GM12892 (cell line): Measurements from ENCODE around the gene MYL7.

Experiments
- DNase-seq: peaks from one replicate; pipeline ENCODE4 v3.0.0; 2011; ENCODE audit not compliant: insufficient read length
- FAIRE-seq: peaks from 2 replicates; lab custom pipeline; 2011; peaks lifted over from hg19 to GRCh38; lab: Jason Lieb, UNC
- POLR2A ChIP-seq: IDR thresholded peaks from 2 replicates; pipeline ENCODE4 v1.6.1; 2011; ENCODE audit warnings: low read depth, low read length, control low read depth
- POLR2AphosphoS5 ChIP-seq: IDR thresholded peaks from 2 replicates; pipeline ENCODE4 v1.6.1; 2011; ENCODE audit warnings: low read depth, low read length, control low read depth
- TAF1 ChIP-seq: IDR thresholded peaks from 2 replicates; pipeline ENCODE4 v1.6.1; 2011; ENCODE audit warnings: low read depth, mild to moderate bottlenecking, control low read depth, low read length, borderline replicate concordance

Gene MYL7

DNA sequence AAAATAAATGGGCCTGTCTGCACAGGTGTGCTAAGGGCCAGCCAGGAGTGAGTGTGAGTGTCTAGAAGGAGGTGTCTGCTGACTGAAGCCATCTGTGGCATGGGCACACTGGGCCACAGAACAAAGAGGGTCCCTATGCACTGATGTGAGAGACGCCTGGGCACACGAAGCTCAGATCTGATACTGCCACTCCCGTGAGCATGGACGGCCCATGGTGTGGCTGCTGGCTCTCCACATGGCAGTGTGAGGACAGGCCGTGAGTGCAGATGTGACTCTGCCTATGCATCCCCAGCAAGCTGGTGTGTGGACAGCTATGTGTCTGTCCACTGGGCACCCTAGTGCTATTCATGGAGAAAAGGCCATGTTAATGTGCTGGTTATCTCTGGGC, 12.8 kb upstream of the MYL7 start:
- FAIRE-seq = no peak
- TF ChIP-seq POLR2AphosphoS5 = no peak
- no peak for TF ChIP-seq POLR2A
- no peak for TF ChIP-seq TAF1
- DNase-seq = no peak

DNA sequence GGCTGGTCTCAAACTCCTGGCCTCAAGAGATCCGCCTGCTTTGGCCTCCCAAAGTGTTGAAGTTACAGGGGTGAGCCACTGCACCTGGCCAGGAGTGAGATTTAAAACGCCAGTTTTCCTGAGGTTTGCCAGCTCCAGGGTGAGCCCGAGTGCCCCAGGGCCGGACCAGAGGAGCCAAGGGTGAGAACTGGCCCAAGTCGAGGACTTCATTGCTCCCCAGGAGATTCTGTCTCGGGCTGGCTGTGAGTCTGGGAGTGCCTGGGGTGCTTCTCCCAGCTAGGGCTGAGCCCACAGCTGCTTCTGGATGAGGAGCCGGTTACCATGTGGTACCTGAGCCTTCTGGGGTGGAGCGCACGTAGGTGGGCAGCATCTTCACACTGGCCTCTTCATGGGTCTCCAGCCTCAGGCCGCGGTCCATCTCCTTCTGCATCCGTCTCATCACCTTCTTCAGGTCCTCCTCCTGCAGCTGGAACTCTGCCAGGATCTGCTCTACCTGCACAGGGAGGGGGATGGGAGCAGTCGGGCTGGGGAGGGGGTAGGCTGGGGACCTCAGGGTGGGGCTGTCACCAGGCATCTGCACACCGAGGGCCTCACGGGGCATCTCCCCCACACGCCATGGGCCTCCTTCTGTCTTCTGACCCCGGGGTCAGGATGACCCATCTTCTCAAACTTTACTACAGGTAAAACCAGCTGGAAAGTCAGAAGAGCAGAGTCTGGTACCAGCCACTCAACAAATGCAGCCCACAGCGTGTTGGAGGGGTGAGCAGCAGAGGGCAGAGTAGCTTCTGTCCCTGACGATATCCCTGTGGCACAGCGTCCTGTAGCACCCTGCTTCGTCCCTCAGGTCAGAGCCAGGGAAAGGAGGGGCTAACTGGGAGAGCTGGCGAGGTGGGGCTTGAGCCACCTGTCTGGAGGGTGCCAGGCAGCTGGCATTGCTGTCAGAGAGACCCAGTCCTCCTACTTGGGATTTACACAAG, 12.1 kb upstream of the MYL7 start:
- DNase-seq (no peak), FAIRE-seq (no peak)
- TF ChIP-seq POLR2AphosphoS5 = no peak
- TF ChIP-seq TAF1 = no peak
- no peak for TF ChIP-seq POLR2A

DNA sequence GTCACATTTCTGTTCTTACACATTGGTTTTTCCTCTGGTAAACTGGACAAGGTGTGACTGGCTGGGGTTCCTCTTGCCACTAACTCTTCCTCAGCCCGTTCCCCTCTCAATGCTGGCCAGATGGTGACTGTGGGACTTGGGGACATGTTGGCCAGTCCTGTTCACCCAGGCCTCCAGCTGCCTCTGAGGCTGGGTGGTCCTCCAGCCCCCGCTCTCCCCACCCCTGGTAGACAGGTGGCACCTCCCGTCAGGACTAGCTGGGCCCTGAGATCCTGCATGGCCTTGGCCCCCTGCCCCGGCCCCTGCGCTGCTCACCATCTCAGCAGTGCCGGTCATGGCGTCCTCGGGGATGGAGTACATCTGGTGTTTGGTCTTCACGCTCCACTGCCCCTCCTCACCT, 10.8 kb upstream of the MYL7 start:
- DNase-seq = no peak
- TF ChIP-seq POLR2A (no peak), TAF1 (no peak), POLR2AphosphoS5 (no peak)
- FAIRE-seq = no peak

DNA sequence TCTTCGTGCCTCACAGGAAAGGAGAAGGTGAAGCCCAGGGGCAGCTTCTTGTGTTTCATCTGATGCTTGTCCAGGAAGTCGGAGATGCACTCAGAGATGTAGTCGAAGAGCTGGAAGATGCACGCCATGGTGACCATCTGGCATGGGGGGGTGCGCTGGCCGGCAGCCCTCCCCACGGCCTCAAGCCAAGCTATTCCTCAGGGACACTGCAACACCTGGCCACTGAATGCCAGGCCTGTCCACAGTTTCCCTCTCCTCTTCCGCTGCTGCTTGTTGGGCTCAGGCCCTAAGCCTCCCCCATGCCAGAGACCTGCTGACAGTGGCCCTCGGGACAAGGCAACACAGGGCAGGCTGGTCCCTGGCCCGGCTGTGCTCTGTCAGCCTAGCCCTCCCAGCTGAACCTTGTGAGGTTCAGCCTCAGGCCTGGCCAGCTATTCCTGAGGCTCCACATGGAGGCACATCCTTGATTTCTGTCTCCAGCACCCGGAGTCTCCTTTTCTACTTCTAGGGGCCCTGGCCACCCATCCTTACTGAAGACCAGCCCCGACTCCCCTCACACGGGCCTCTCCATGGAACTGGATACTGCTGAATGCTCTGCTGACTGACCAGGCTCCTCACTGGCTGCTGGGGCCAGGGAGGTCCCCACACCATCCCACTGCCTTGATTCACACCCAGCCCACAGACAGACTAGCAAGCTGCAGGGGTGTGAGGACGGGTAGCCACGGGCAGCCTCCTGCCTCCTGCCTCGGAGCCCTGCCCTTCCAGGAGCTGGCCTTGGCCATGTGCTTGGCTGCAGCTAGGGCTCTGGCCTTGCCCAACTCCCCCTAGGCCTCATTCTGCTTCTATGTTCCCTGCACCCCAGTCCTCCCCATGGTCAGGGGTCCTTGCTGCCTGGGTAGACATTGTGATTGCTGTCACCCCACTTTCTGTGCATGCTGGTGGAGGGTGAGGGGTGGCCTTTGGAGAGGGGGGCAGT, 10.1 kb upstream of the MYL7 start:
- DNase-seq (no peak), FAIRE-seq (no peak)
- TF ChIP-seq TAF1 = no peak
- TF ChIP-seq POLR2AphosphoS5 = no peak
- no peak for TF ChIP-seq POLR2A

DNA sequence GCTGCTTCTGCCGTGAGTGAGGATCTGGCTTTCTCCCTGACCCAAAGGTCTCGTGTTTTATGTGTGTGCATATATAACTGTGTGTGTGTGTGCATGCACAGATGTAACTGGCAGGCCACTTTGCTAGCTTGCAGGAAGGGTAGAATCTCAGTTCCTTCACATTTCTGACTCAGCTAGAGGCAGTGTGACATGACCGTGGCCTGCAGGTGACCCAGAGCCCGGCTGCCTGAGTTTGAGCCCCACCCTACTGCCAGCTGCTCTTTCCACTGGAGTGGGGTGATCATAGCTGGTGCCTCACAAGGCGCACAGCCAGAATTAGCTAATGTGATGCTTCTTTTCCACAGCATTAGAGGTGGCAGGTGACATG, 9.3 kb upstream of the MYL7 start:
- peak; percentile 82 for FAIRE-seq
- TF ChIP-seq POLR2A (no peak), TAF1 (no peak), POLR2AphosphoS5 (no peak)
- no peak for DNase-seq

DNA sequence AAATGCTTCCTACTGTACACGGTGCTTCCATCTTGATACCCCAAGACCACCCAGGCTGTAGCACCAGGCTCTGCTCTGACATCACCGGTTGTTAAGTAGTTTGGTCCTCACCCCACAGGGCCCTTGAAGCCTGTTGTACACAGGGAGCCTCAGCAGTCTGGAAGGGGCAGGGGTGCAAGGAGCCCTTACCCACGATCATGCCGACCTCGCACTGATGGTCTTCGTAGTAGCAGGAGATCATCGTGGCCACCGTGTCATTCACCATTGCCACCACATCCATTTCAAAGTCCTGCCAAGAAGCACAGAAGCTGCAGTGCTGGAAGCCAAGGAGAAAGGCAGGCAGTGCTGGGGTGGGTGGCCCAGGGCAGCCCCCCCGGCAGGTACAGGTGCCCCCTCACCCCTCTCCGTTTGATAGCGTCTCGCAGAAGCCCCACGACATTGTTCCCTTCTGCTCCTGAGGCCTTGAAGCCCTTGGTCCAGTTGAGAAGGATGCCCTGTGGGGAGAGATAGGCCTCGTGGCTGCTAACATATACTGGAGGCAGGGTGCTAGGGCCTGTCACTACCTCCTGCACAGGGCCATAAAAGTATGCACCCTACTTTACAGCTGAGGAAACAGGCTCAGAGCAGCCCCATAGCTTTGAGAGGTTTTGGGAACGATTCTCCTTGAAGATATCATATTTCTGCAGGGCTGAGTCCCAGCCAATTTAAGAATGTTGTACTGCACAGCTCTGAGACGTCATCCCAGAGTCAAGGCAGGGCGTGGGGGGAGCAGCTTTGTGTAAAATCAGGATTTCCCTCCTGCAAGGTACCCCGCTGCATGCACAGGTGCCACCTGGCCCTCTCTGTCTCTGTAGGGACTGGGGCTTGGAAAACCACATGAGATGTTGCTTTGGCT, 8.7 kb upstream of the MYL7 start:
- no peak for DNase-seq
- peak; percentile 5 for FAIRE-seq
- TF ChIP-seq POLR2AphosphoS5 (no peak), POLR2A (no peak), TAF1 (no peak)

DNA sequence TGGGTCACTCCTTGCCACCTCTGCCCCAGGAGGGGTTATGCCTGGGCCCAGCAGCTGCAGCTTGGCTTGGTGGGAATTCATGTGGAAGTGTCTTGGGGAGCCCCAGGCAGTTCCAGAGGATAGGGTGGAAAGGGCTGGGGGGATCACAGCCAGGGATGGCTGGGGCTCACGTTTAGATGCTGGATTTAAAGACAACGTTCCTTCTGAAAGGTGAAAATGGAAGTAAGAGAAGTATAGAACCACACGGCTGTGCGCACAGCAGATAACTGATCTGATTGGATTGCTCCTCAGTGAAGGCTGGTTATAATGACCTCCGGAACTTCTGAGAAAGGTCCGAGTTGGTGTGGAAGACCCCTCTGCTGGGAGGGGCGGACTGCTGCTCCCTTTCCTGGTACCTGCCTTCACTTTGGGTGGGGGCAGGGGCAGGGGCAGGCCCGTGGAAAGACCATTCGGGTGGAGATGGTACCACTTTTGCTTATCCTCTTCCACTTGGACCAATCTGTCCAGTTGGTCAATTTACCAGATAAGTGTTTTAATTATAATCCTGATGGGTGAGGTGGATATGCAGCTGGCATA, 7.9 kb upstream of the MYL7 start:
- DNase-seq = no peak
- FAIRE-seq = no peak
- no peak for TF ChIP-seq TAF1
- TF ChIP-seq POLR2AphosphoS5 = no peak

DNA sequence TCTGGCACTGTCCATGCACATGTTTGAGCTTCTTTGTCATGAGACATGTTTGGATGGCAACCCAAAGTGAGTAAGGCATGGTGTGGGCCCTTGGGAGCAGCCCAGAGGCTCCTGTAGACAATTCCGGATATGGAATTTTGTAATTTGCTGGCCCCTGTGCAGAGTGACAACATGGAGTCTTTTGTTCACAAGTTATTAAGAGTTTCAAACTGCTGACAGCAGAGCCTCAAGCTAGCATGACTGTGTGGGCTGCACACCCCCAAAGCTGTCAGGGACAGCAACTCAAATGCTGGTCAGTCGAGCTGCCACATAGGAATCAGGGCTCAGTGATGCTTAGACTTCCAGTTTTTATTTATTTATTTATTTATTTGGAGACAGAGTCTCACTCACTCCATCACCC, 7.0 kb upstream of the MYL7 start:
- FAIRE-seq (no peak), DNase-seq (no peak)
- TF ChIP-seq POLR2AphosphoS5 (no peak), TAF1 (no peak), POLR2A (no peak)

DNA sequence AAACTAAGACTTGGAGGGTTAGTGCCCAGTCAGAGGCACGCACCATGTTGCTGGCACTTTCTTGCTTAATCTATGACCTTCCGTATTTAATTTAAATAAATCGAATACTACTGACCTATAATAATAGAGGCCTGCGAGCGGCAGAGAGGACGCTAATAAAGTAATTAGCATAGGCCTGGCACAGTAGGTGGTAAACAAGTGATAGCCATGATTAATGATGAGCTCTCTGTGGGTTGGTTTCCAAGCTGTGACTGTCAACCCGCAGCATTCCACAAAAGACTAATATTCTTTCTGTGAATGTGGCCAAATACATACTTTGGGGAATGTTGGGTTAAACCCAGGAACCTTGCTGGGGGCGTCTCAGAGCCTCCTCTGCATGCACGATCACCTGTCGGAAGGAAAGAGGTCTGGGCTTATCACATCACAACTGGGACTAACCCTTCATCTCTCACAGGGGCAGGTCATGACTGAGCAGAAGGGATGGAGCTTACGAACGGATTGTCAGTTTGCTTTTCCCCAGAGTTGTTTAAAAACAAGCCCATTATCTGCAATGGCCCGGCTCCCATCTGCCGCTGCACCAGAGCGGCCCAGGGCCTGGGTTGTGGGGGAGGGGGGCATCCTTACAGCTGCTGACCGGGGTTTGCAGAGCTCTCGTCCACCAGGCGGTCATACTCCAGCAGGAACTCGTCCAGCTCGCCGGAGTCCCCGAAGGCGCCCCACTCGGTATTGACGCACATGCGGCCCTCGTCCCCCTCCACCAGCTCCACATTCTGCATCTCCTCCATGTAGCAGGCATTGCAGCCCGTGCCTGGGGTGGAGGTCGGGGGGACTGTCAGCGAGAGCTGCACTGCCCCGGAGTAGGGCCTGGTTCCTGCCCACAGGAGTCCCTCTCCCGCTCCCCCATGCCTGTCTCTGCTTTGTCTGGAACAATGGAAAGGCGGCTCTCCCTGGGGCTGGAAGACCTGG, 6.2 kb upstream of the MYL7 start:
- no peak for TF ChIP-seq POLR2A
- TF ChIP-seq POLR2AphosphoS5 = no peak
- TF ChIP-seq TAF1 = no peak
- no peak for DNase-seq
- no peak for FAIRE-seq
